ENCODE measurements around the gene DPP6. TPM values are rescaled to one million over a fixed set of nuclear protein-coding genes. Genes with fewer than 3 reads are reported as not detected.

Gene DPP6
- total and polyA plus RNA-seq, 9 of the 15 experiments (the other 6 are each of a cell fraction or from before 2014, with no cell fraction given), result not detected

DNA sequence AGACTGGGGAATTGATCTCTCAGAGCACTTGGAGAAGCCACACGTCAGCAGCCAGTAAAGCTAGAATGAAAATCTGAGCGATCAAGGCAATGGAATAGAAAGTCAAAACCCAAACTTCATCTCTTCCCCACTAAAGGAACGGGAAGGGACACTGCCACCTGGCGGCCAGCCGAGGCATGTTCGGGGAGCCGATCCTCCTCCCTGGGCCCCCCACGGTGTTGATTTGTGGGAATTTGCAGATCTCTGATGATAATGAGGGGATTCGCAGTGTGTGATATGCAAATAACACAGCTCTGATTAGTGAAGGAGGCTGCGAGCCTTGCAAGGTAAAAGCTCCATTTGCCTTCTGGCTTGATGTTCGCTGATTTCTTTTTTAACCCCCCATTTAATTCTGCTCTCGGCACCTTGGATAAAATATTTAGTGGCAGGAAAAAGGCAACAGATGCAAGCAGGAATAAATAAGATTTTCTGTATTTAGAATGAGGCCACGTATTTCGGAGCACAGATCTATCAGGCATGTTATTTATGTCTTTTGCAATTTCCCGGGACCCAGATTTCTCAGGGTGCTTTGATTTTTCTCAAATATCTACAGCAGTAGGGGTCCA lies 692.2 kb downstream of the DPP6 start (continued):
- TF ChIP-seq RBBP5 (IDR thresholded peaks at IDR 0.05; ENCODE audit: borderline replicate concordance, insufficient read depth, low read length, poor library complexity, severe bottlenecking), result no peak
- peak in 1 of 2 experiments; percentile 50; a peak in 1 of 4 replicates for TF ChIP-seq RCOR1 (IDR thresholded peaks at IDR 0.05; ENCODE audit: borderline replicate concordance in 1 of 2, low read depth in 2 of 2, low read length in 2 of 2)
- TF ChIP-seq, protein P1, sequence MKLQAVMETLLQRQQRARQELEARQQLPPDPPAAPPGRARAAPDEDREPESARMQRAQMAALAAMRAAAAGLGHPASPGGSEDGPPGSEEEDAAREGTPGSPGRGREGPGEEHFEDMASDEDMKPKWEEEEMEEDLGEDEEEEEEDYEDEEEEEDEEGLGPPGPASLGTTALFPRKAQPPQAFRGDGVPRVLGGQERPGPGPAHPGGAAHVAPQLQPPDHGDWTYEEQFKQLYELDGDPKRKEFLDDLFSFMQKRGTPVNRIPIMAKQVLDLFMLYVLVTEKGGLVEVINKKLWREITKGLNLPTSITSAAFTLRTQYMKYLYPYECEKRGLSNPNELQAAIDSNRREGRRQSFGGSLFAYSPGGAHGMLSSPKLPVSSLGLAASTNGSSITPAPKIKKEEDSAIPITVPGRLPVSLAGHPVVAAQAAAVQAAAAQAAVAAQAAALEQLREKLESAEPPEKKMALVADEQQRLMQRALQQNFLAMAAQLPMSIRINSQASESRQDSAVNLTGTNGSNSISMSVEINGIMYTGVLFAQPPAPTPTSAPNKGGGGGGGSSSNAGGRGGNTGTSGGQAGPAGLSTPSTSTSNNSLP (IDR thresholded peaks at IDR 0.05; ENCODE audit: borderline replicate concordance, low read depth, low read length), result no peak
- TF ChIP-seq, protein P2, sequence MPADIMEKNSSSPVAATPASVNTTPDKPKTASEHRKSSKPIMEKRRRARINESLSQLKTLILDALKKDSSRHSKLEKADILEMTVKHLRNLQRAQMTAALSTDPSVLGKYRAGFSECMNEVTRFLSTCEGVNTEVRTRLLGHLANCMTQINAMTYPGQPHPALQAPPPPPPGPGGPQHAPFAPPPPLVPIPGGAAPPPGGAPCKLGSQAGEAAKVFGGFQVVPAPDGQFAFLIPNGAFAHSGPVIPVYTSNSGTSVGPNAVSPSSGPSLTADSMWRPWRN (IDR thresholded peaks at IDR 0.05; ENCODE audit: low read depth), result no peak
- TF ChIP-seq ZNF133 (CRISPR knock-in tag; IDR thresholded peaks at IDR 0.05), result no peak
- peak in 1 of 2 experiments; percentile 46; a peak in 1 of 4 replicates for TF ChIP-seq KDM1A (IDR thresholded peaks at IDR 0.05)
- no peak for TF ChIP-seq LEF1 (IDR thresholded peaks at IDR 0.05)
- TF ChIP-seq, protein P3, sequence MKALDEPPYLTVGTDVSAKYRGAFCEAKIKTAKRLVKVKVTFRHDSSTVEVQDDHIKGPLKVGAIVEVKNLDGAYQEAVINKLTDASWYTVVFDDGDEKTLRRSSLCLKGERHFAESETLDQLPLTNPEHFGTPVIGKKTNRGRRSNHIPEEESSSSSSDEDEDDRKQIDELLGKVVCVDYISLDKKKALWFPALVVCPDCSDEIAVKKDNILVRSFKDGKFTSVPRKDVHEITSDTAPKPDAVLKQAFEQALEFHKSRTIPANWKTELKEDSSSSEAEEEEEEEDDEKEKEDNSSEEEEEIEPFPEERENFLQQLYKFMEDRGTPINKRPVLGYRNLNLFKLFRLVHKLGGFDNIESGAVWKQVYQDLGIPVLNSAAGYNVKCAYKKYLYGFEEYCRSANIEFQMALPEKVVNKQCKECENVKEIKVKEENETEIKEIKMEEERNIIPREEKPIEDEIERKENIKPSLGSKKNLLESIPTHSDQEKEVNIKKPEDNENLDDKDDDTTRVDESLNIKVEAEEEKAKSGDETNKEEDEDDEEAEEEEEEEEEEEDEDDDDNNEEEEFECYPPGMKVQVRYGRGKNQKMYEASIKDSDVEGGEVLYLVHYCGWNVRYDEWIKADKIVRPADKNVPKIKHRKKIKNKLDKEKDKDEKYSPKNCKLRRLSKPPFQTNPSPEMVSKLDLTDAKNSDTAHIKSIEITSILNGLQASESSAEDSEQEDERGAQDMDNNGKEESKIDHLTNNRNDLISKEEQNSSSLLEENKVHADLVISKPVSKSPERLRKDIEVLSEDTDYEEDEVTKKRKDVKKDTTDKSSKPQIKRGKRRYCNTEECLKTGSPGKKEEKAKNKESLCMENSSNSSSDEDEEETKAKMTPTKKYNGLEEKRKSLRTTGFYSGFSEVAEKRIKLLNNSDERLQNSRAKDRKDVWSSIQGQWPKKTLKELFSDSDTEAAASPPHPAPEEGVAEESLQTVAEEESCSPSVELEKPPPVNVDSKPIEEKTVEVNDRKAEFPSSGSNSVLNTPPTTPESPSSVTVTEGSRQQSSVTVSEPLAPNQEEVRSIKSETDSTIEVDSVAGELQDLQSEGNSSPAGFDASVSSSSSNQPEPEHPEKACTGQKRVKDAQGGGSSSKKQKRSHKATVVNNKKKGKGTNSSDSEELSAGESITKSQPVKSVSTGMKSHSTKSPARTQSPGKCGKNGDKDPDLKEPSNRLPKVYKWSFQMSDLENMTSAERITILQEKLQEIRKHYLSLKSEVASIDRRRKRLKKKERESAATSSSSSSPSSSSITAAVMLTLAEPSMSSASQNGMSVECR (CRISPR knock-in tag; IDR thresholded peaks at IDR 0.05), result no peak
- TF ChIP-seq, protein P4, sequence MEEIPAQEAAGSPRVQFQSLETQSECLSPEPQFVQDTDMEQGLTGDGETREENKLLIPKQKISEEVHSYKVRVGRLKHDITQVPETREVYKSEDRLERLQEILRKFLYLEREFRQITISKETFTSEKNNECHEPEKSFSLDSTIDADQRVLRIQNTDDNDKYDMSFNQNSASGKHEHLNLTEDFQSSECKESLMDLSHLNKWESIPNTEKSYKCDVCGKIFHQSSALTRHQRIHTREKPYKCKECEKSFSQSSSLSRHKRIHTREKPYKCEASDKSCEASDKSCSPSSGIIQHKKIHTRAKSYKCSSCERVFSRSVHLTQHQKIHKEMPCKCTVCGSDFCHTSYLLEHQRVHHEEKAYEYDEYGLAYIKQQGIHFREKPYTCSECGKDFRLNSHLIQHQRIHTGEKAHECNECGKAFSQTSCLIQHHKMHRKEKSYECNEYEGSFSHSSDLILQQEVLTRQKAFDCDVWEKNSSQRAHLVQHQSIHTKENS (CRISPR knock-in tag; IDR thresholded peaks at IDR 0.05), result no peak
- TF ChIP-seq SIRT6 (IDR thresholded peaks at IDR 0.05; ENCODE audit: low read depth, low read length), result no peak
- TF ChIP-seq NEUROD1 (IDR thresholded peaks at IDR 0.05; ENCODE audit: borderline replicate concordance, low read depth, low read length, partially characterized antibody), result peak; percentile 29
- no peak for TF ChIP-seq XRCC4 (IDR thresholded peaks at IDR 0.05; ENCODE audit: extremely low read depth, insufficient read depth, insufficient read length)
- no peak for TF ChIP-seq SNIP1 (IDR thresholded peaks at IDR 0.05; ENCODE audit: low read depth)
- no peak for TF ChIP-seq NFRKB (IDR thresholded peaks at IDR 0.05; ENCODE audit: low read depth)
- peak; percentile 55 for TF ChIP-seq GATA2 (CRISPR knock-in tag; IDR thresholded peaks at IDR 0.05)
- TF ChIP-seq, protein P5, sequence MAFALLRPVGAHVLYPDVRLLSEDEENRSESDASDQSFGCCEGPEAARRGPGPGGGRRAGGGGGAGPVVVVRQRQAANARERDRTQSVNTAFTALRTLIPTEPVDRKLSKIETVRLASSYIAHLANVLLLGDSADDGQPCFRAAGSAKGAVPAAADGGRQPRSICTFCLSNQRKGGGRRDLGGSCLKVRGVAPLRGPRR (CRISPR knock-in tag; IDR thresholded peaks at IDR 0.05), result no peak
- TF ChIP-seq, protein P6, sequence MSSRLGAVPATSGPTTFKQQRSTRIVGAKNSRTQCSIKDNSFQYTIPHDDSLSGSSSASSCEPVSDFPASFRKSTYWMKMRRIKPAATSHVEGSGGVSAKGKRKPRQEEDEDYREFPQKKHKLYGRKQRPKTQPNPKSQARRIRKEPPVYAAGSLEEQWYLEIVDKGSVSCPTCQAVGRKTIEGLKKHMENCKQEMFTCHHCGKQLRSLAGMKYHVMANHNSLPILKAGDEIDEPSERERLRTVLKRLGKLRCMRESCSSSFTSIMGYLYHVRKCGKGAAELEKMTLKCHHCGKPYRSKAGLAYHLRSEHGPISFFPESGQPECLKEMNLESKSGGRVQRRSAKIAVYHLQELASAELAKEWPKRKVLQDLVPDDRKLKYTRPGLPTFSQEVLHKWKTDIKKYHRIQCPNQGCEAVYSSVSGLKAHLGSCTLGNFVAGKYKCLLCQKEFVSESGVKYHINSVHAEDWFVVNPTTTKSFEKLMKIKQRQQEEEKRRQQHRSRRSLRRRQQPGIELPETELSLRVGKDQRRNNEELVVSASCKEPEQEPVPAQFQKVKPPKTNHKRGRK (tag; IDR thresholded peaks at IDR 0.05), result no peak
